Coronary artery (tissue), 2 donors: ENCODE results near the gene BBOX1.

Experiments used
- DNase-seq: peaks from one replicate; pipeline ENCODE4 v3.0.0-alpha.2; 2017; ENCODE audit warnings: low spot score
- H3K27ac ChIP-seq, 2 donors: fragments of 200-600 bp; sonication (generic); one replicate each; pipeline ENCODE4 v1.5.1; 2016 to 2019
- H3K4me3 ChIP-seq: fragments of 200-600 bp; sonication (generic); 2 replicates; pipeline ENCODE4 v1.5.1; 2016; ENCODE audit warnings: mild to moderate bottlenecking, moderate library complexity
- TF ChIP-seq, protein P1 (sequence below): fragments of 200-600 bp; sonication (generic); IDR thresholded peaks from one replicate; pipeline ENCODE4 v1.5.1; 2019; ENCODE audit warnings: antibody characterized with exemption

Gene BBOX1

DNA sequence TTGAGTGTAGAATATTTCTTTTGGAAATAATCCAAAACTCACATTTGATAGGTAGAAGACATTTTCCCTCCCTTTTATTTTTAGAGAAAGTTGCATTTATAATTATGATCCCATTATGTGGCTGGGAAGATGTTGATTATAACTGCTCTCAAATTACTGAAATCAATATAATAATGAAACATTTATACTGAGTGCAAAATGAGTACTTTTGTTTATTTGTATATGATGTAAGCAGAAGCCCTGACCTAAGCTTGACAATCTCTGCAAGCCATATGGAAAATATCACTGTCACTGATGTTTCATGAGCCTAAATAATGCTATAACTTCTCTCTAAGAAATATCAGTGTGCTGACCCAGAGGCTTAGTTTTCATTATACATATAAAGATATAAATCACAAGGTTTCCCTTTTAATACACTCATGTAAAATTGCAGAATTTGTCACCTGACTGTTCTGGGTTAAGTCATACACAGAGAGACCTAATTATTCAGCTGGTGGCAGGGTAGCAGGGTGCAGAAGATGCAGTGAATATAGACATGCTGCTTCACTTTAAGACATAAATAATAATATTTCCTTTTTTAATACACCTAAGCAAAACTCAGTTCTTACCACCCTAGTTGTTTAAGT lies 99.2 kb downstream of the BBOX1 start:
- no peak overlapping the region for H3K27ac ChIP-seq
- H3K4me3 ChIP-seq = no peak overlapping the region
- no peak for DNase-seq
- TF ChIP-seq, protein P1, sequence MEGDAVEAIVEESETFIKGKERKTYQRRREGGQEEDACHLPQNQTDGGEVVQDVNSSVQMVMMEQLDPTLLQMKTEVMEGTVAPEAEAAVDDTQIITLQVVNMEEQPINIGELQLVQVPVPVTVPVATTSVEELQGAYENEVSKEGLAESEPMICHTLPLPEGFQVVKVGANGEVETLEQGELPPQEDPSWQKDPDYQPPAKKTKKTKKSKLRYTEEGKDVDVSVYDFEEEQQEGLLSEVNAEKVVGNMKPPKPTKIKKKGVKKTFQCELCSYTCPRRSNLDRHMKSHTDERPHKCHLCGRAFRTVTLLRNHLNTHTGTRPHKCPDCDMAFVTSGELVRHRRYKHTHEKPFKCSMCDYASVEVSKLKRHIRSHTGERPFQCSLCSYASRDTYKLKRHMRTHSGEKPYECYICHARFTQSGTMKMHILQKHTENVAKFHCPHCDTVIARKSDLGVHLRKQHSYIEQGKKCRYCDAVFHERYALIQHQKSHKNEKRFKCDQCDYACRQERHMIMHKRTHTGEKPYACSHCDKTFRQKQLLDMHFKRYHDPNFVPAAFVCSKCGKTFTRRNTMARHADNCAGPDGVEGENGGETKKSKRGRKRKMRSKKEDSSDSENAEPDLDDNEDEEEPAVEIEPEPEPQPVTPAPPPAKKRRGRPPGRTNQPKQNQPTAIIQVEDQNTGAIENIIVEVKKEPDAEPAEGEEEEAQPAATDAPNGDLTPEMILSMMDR = no peak

DNA sequence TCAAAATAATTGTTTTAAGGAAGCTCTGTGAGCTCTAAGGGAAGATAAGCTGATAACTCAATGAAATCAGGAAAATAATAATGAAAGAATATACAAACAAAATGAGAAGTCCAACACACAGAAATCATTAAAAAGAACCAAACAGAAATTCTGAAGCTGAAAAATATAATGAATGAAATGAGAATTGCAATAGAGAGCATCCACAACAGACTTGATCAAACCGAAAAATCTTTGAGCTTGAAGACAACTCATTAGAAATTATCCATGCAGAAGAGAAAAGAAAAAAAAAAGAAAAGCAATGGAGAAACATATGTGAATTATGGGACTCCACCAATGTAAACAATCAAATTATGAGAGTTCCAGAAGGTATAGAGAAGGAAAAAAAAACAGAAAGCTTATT lies 101.0 kb downstream of the BBOX1 start:
- H3K4me3 ChIP-seq = no peak overlapping the region
- TF ChIP-seq, protein P1 = no peak
- DNase-seq = no peak
- no peak overlapping the region for H3K27ac ChIP-seq

DNA sequence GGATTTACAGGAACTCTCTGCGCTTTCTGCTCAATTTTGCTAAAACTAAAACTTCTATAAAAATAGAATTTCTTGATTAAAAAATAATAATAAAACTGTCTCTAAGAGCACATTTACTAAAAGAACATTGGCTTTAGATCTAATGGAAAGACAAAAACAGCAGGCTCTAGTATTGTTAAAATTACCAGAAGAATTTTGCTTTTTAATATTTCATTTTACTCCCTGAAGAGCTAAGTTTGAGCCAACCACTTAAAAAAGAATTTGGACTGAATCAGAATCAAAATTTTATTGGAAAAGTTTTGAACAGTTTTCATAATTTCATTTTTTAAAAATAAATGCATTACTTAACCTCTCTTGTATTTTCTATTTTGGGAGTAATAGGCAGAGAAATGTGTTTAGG lies 107.3 kb downstream of the BBOX1 start:
- TF ChIP-seq, protein P1 = no peak
- no peak for DNase-seq
- Histone ChIP-seq H3K27ac (no peak overlapping the region), H3K4me3 (no peak overlapping the region)

DNA sequence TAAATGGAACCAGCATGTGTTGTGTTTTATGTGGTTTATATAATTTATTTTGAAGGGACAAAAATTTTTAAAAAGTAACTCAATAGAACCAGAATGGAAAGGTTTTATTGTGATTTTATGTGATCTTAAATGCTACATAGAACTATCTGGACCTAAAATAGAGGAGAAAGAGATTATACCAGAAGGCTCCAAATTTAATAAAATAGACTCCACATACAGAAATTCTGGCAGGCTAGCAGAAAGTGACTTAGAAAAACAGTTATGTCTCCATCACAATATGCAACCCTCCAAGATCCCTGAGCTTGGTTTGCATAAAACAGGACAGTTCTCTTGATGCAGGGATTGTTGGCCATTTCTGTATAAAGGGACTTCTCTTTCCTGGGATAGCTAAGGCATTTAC lies 107.9 kb downstream of the BBOX1 start:
- Histone ChIP-seq H3K4me3 (no peak overlapping the region), H3K27ac (no peak overlapping the region)
- no peak for DNase-seq
- TF ChIP-seq, protein P1 = no peak

DNA sequence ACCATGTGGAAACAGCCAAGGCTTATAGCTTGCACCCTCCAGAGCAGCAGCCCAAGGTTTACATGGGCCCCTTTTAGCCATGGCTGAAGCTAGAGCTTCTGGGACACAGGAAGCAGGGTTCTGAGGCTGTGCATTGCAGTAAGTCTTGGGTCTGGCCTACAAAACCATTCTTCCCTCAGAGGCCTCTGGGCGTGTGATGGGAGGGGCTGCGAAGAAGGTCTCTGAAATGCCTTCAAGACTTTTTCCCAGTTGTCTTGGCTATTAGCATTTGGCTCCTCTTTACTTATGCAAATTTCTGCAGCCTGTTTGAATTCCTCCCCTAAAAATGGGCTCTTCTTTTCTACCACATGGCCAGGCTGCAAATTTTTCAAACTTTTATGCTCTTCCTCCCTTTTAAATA lies 109.5 kb downstream of the BBOX1 start:
- H3K4me3 ChIP-seq = no peak overlapping the region
- DNase-seq = no peak
- no peak overlapping the region for H3K27ac ChIP-seq
- TF ChIP-seq, protein P1 = no peak

DNA sequence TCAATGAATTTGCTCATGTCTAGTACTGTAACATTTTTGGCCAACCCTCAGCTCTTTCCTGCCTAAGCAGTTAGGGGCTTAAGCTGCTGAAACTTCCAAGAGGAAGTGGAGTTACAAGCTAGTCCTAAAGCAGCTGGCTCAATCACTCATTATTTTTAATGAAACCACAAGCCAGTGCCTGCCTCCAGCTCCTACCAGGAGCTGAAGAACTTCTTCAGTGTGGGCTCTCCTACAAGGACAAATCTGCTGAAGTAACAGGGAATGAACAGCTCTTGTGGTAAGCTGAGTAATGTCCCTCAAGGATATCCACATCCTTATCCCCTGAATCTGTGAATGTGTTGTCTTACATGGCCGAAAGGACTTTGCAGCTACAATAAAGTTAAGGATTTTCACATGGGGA lies 112.5 kb downstream of the BBOX1 start:
- Histone ChIP-seq H3K4me3 (no peak overlapping the region), H3K27ac (no peak overlapping the region)
- TF ChIP-seq, protein P1 = no peak
- no peak for DNase-seq

DNA sequence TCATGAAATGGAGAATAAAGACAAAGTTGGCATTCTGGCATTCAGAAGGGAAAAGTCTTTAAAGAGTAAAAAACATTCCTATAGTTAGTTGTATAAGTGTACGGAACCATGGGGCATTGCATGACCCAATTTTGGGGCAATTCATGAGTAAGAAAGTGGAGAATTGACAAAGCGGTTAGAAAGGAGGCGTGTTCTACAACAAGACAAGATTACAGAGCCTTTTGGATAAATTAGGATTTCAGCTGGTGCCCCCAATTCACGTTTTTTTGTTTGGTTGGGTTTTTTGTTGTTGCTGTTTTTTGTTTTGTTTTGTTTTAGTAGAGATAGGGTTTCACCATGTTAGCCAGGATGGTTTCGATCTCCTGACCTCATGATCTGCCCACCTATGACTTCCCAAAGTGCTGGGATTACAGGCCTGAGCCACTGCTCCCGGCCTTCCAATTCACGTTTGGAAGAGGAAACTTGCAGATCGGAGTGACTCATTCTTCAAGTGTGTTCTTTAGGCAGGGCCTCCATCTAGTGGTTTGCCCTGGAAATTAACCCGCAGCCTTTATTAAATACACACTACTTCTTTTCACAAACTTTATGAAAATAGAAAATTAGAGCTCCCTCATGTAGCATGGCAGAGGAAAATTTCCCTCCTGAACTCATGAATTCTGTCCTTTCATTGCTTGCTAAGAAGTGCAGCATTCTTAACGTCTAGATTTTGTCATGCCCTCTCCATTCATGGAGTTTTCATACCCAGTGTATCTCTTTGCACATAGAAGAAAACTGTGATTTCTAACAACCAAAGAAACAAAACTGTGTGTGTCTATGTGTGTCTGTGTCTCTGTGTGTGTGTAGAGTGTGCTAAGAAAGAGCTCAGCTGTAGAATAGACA lies 118.1 kb downstream of the BBOX1 start:
- TF ChIP-seq, protein P1 = peak; percentile 58
- H3K4me3 ChIP-seq = no peak overlapping the region
- no peak overlapping the region for H3K27ac ChIP-seq
- no peak for DNase-seq
